CD4-positive, alpha-beta T cell treated with Interferon gamma for 1 hour (primary cell): Measurements from ENCODE around the gene LRRN3.

Source experiments
- DNase-seq: peaks from one replicate; pipeline ENCODE4 v3.0.0-alpha.2; 2020

Gene LRRN3

GRCh38 chr7:111173528-111173927, 82.6 kb downstream of the LRRN3 start:
- DNase-seq: no peak

- no peak for DNase-seq
Measured at GRCh38 chr7:111173990-111174389, 83.1 kb downstream of the LRRN3 start.

GRCh38 chr7:111174510-111174909, 83.6 kb downstream of the LRRN3 start:
- no peak for DNase-seq
